Ecto neural progenitor cell (in vitro differentiated cells): ENCODE results near the gene MTMR12.

ENCODE experiments used
- DNase-seq: peaks from one replicate; pipeline ENCODE4 v3.0.0-alpha.2; 2018; ENCODE audit warnings: low spot score

The MTMR12 gene

GRCh38 chr5:32190095-32190494, 122.6 kb downstream of the MTMR12 start:
- DNase-seq: no peak

GRCh38 chr5:32187675-32188074, 125.1 kb downstream of the MTMR12 start:
- DNase-seq: no peak

- no peak for DNase-seq
These were observed 130.2 kb downstream of the MTMR12 start for GRCh38 chr5:32182463-32183063.
